GM10266 (cell line): ENCODE data around the gene CLEC14A.

Experiments
- DNase-seq: peaks from one replicate; pipeline ENCODE4 v3.0.0; 2012; ENCODE audit errors: extremely low spot score
- CTCF ChIP-seq: IDR thresholded peaks from 2 replicates; pipeline ENCODE4 v1.5.1; 2012; ENCODE audit warnings: mild to moderate bottlenecking, low read depth; ENCODE audit not compliant: control insufficient read depth, insufficient read depth; ENCODE audit errors: missing control alignments

Gene CLEC14A

GRCh38 chr14:38250331-38250730, 5.6 kb downstream of the CLEC14A start:
- DNase-seq: no peak
- no peak for TF ChIP-seq CTCF

GRCh38 chr14:38248321-38249028, 7.4 kb downstream of the CLEC14A start:
- no peak for TF ChIP-seq CTCF
- no peak for DNase-seq

- DNase-seq: no peak
- no peak for TF ChIP-seq CTCF
Measured at GRCh38 chr14:38243696-38244240, 12.1 kb downstream of the CLEC14A start.

- no peak for TF ChIP-seq CTCF
- DNase-seq: no peak
Measured at GRCh38 chr14:38238878-38239277, 17.0 kb downstream of the CLEC14A start.

GRCh38 chr14:38238332-38238731, 17.6 kb downstream of the CLEC14A start:
- TF ChIP-seq CTCF: no peak
- no peak for DNase-seq

GRCh38 chr14:38233218-38233617, 22.7 kb downstream of the CLEC14A start:
- TF ChIP-seq CTCF: no peak
- no peak for DNase-seq

- no peak for TF ChIP-seq CTCF
- DNase-seq: no peak
Measured at GRCh38 chr14:38226366-38226765, 29.5 kb downstream of the CLEC14A start.
